ENCODE results near the gene SPECC1L.

SPECC1L gene

DNA sequence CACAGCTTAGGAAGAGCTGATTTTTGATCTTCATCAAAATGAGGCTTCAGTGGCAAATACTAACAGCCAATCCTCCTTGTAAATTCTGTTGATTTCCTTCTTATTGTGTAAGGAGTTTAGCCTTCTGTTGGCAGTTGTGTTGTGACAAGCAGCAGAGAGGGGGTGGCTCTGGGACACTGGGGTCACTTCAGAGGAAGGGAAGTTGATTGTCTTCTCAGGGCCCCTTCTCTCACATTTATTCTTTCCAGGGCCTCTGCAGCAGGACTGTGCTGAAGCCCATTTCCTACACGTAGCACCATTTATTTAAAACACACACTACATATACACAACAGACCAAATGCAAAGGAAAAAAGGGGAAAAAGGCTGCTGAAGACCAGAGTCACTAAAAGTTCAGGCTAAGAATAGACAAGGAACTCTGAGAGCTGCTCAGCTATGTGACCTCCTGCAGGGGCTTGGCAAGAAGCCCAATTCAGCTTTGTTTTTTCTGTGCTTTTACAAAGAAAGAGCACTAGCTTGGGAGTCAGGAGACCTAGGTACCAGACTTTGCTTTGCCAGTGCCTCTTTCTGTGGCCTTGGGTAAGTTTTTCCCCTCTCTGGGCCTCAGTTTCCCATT lies 196.2 kb downstream of the SPECC1L start:
- Histone ChIP-seq H3K79me2 (ENCODE audit: insufficient read depth, low read length) (no peaks in the 10 kb centered on the region), H3K9ac (ENCODE audit: low read depth, low read length, poor library complexity, severe bottlenecking) (no peak overlapping the region), H3K9me2 (replicated peaks; ENCODE audit: low read depth, low read length) (no peaks in the 10 kb centered on the region), H3F3A (ENCODE audit: low read depth) (no peaks in the 10 kb centered on the region), H3K27me3 (ENCODE audit: insufficient read depth, low read length, poor library complexity, severe bottlenecking) (no peaks in the 10 kb centered on the region), H3K36me3 (ENCODE audit: insufficient read depth, low read length) (no peaks in the 10 kb centered on the region), H3K4me3 (ENCODE audit: low read length, poor library complexity, severe bottlenecking) (no peak overlapping the region), H3K9me3 (ENCODE audit: insufficient read depth, low read depth, low read length) (no peaks in the 10 kb centered on the region), H3K4me2 (ENCODE audit: low read depth, low read length, poor library complexity, severe bottlenecking) (peak overlapping the region; percentile 29), H2AFZ (ENCODE audit: low read length) (peak overlapping the region; percentile 52), H3K4me1 (ENCODE audit: insufficient read depth, low read length, poor library complexity, severe bottlenecking) (peaks cover 22% of the 10 kb centered on the region), H4K20me1 (ENCODE audit: insufficient read depth, low read length, poor library complexity, severe bottlenecking) (no peaks in the 10 kb centered on the region)
- TF ChIP-seq, protein P1, sequence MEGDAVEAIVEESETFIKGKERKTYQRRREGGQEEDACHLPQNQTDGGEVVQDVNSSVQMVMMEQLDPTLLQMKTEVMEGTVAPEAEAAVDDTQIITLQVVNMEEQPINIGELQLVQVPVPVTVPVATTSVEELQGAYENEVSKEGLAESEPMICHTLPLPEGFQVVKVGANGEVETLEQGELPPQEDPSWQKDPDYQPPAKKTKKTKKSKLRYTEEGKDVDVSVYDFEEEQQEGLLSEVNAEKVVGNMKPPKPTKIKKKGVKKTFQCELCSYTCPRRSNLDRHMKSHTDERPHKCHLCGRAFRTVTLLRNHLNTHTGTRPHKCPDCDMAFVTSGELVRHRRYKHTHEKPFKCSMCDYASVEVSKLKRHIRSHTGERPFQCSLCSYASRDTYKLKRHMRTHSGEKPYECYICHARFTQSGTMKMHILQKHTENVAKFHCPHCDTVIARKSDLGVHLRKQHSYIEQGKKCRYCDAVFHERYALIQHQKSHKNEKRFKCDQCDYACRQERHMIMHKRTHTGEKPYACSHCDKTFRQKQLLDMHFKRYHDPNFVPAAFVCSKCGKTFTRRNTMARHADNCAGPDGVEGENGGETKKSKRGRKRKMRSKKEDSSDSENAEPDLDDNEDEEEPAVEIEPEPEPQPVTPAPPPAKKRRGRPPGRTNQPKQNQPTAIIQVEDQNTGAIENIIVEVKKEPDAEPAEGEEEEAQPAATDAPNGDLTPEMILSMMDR (conservative IDR thresholded peaks at IDR 0.05; ENCODE audit: low read length) = no peak
- no peak for TF ChIP-seq EZH2phosphoT487 (IDR thresholded peaks at IDR 0.05; ENCODE audit: borderline replicate concordance)

DNA sequence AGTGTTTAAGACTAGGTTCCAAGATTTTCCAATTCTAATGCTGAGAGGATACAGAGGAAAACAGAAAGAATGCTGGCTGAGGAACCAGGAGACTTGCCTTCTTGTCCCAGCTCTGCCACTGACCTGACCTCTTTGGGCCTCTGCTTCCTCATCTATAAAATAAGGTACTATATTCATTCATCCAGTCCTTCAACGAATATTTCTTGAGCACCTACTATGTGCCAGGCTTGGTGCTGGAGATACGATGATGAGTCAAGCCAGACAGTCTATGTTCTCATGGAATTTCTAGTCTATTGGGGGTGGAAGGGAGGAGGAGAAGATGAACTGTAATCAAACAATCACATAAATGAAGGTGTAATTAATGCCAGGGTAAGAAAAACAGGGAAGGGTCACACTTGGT lies 196.7 kb downstream of the SPECC1L start:
- H3F3A ChIP-seq (ENCODE audit: low read depth) = no peaks in the 10 kb centered on the region
- H3K9me2 ChIP-seq (replicated peaks; ENCODE audit: low read depth, low read length) = no peaks in the 10 kb centered on the region
- no peaks in the 10 kb centered on the region for H3K79me2 ChIP-seq (ENCODE audit: insufficient read depth, low read length)
- no peaks in the 10 kb centered on the region for H3K36me3 ChIP-seq (ENCODE audit: insufficient read depth, low read length)
- H4K20me1 ChIP-seq (ENCODE audit: insufficient read depth, low read length, poor library complexity, severe bottlenecking) = no peaks in the 10 kb centered on the region
- H3K4me3 ChIP-seq (ENCODE audit: low read length, poor library complexity, severe bottlenecking) = no peak overlapping the region
- 0 out of 2 replicates have a peak overlapping the region, but pooled peaks have one; percentile 52 for H2AFZ ChIP-seq (ENCODE audit: low read length)
- no peak overlapping the region for H3K9ac ChIP-seq (ENCODE audit: low read depth, low read length, poor library complexity, severe bottlenecking)
- H3K4me2 ChIP-seq (ENCODE audit: low read depth, low read length, poor library complexity, severe bottlenecking) = peak overlapping the region; percentile 29
- H3K9me3 ChIP-seq (ENCODE audit: insufficient read depth, low read depth, low read length) = no peaks in the 10 kb centered on the region
- peaks cover 22% of the 10 kb centered on the region for H3K4me1 ChIP-seq (ENCODE audit: insufficient read depth, low read length, poor library complexity, severe bottlenecking)
- no peaks in the 10 kb centered on the region for H3K27me3 ChIP-seq (ENCODE audit: insufficient read depth, low read length, poor library complexity, severe bottlenecking)
- TF ChIP-seq EZH2phosphoT487 (IDR thresholded peaks at IDR 0.05; ENCODE audit: borderline replicate concordance) = no peak
- TF ChIP-seq, protein P1 (conservative IDR thresholded peaks at IDR 0.05; ENCODE audit: low read length) = no peak

All from Loucy (cell line).